ACC112 (cell line): ENCODE results near the gene CRIM1.
A peak's percentile ranks its signal among the peaks of the same experiment; 100 is the strongest.

Experiments used
- H2AFZ ChIP-seq: fragments of 200-600 bp; sonication (generic); one replicate; pipeline ENCODE4 v1.6.0; 2017; ENCODE audit warnings: antibody characterized with exemption, low read length; ENCODE audit not compliant: unreplicated experiment
- H3K27ac ChIP-seq: fragments of 200-600 bp; sonication (generic); 2 replicates; pipeline ENCODE4 v1.5.1; 2014; ENCODE audit warnings: low read depth, mild to moderate bottlenecking, antibody characterized with exemption, low read length, moderate library complexity
- H3K27me3 ChIP-seq: fragments of 200-600 bp; sonication (generic); 2 replicates; pipeline ENCODE4 v1.6.1; 2014; ENCODE audit warnings: mild to moderate bottlenecking, antibody characterized with exemption, low read length, moderate library complexity, mixed read lengths; ENCODE audit not compliant: insufficient read depth
- H3K36me3 ChIP-seq: fragments of 200-600 bp; sonication (generic); 2 replicates; pipeline ENCODE4 v1.6.1; 2016; ENCODE audit warnings: mild to moderate bottlenecking, antibody characterized with exemption, low read length, moderate library complexity, mixed read lengths; ENCODE audit not compliant: insufficient read depth
- H3K4me1 ChIP-seq: fragments of 200-600 bp; sonication (generic); one replicate; pipeline ENCODE4 v1.6.1; 2016; ENCODE audit warnings: low read length, mixed read lengths; ENCODE audit not compliant: insufficient read depth, unreplicated experiment, control insufficient read depth
- H3K4me3 ChIP-seq: fragments of 200-600 bp; sonication (generic); 2 replicates; pipeline ENCODE4 v1.5.1; 2014; ENCODE audit warnings: mild to moderate bottlenecking, low read depth, low read length
- H3K79me2 ChIP-seq: fragments of 200-600 bp; sonication (generic); one replicate; pipeline ENCODE4 v1.6.0; 2016; ENCODE audit warnings: low read length; ENCODE audit not compliant: control insufficient read depth, unreplicated experiment, insufficient read depth

Gene CRIM1

DNA sequence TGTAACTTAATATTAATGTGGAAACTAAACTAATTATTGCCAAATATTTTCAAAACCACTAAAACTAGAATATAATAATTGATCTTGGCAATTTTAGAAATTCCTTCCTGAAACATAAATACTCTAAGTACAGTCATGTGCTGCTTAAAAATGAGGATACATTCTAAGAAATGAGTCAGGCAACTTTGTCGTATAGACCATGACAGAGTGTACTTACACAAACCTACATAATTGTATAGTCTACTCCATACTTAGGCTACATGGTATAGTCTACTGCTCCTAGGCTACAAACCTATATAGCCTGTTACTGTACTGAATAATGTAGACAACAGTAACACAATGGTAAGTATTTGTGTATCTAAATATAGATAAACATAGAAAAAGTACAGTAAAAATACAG lies 214.8 kb downstream of the CRIM1 start:
- H3K36me3 ChIP-seq, result peaks cover 39% of the 10 kb centered on the region
- H3K79me2 ChIP-seq, result peaks cover 47% of the 10 kb centered on the region
- peaks cover 58% of the 10 kb centered on the region for H3K4me1 ChIP-seq
- peak overlapping the region; percentile 94 for H3K27ac ChIP-seq
- no peak overlapping the region for H2AFZ ChIP-seq
- no peak overlapping the region for H3K4me3 ChIP-seq
- no peaks in the 10 kb centered on the region for H3K27me3 ChIP-seq

DNA sequence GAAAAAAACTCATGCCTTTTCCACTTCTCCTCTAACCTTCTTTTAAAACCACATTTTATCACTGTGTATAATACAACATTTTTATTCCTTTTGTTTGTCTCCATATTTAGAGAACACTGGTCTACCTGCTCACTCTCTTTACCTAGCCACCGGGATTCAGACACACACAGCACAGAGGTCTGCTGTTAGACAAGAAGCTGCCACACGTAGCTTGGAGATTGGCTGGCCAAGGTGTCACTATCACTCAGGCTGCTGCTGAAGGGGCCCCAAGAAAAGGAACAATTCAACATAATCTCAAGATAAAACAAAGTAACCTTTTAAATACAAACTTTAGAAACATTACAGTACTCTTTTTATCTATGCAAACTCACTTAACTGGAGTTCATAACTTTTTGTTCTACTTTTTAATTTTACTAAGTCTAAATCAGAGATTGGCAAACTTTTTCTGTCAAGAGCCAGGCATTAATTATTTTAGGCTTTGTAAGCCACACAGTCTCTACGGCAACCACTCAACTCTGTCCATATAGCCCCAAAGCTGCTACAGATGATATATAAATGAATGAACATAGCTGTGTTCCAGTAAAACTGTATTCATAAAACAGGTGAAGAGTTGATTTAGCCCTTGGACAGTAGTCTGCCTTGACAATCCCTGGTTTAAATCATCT lies 216.6 kb downstream of the CRIM1 start:
- Histone ChIP-seq H3K27ac (peak overlapping the region; percentile 44), H2AFZ (no peak overlapping the region)

DNA sequence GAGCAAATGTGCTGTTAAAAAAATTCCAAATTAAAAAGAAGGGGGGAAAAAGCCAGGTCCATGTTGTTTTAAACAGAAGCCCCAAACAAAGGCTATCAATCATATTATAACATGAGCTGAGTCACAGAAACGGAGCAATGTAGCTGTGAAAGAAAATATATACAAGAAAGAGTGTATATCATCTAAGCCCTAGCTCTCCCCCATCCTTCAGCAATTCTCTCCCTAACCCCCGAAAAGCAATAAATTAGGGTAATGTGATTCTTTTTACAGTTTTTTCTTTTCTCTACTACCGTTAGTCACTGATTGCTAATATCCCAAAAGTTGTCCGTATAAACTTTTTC lies 217.1 kb downstream of the CRIM1 start:
- Histone ChIP-seq H3K36me3 (peaks cover 49% of the 10 kb centered on the region), H3K27ac (peak overlapping the region; percentile 44), H2AFZ (no peak overlapping the region), H3K79me2 (peaks cover 33% of the 10 kb centered on the region), H3K4me1 (peaks cover 37% of the 10 kb centered on the region), H3K27me3 (no peaks in the 10 kb centered on the region), H3K4me3 (no peak overlapping the region)

More for the DNA sequence above, 216.6 kb downstream of the CRIM1 start:
- Histone ChIP-seq H3K4me3 (no peak overlapping the region), H3K27me3 (no peaks in the 10 kb centered on the region), H3K36me3 (peaks cover 46% of the 10 kb centered on the region), H3K79me2 (peaks cover 34% of the 10 kb centered on the region), H3K4me1 (peaks cover 41% of the 10 kb centered on the region)

DNA sequence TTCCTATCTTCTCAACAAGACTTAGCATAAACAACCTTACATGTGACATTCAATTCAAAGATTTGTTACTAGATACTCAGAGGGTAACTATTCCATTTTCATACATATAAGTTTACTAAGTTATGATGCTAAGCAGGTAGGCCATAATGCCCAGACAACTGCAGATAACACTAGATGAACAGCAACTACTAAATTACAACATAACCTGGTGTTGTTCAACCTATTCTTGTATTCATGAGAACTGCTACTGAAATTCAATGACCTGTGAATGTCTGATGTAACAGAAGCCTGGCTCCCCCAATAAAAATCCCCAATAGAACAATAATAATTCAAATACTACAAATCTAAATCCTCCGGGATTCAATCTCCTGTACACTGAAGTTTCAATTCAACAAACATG lies 217.6 kb downstream of the CRIM1 start:
- no peak overlapping the region for H3K4me3 ChIP-seq
- H3K27me3 ChIP-seq, result no peaks in the 10 kb centered on the region
- H3K79me2 ChIP-seq, result peaks cover 33% of the 10 kb centered on the region
- peaks cover 33% of the 10 kb centered on the region for H3K4me1 ChIP-seq
- H3K36me3 ChIP-seq, result peaks cover 53% of the 10 kb centered on the region
- H2AFZ ChIP-seq, result no peak overlapping the region
- peak overlapping the region; percentile 44 for H3K27ac ChIP-seq

DNA sequence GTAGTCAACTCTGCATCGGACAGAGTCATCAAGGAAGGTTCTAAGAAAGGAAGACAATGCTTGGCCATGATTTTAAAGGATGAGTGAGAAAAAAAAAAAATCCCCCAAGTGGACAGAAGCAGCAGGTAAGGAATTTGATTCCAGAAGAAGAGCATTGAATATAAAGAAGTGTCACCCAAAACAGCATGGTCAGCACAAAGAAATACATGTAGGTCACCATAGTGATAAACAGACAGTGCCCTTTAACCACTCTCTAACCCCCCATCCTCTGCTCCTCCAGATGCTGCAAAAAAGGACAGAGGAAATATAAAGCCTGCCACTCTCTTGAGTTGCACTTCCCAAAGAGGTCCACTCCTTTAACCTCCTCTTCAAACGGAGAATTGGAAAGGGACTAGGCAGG lies 219.0 kb downstream of the CRIM1 start:
- no peak overlapping the region for H2AFZ ChIP-seq
- H3K79me2 ChIP-seq, result peaks cover 31% of the 10 kb centered on the region
- peaks cover 64% of the 10 kb centered on the region for H3K36me3 ChIP-seq
- H3K27me3 ChIP-seq, result no peaks in the 10 kb centered on the region
- H3K27ac ChIP-seq, result no peak overlapping the region
- peaks cover 31% of the 10 kb centered on the region for H3K4me1 ChIP-seq
- H3K4me3 ChIP-seq, result no peak overlapping the region

DNA sequence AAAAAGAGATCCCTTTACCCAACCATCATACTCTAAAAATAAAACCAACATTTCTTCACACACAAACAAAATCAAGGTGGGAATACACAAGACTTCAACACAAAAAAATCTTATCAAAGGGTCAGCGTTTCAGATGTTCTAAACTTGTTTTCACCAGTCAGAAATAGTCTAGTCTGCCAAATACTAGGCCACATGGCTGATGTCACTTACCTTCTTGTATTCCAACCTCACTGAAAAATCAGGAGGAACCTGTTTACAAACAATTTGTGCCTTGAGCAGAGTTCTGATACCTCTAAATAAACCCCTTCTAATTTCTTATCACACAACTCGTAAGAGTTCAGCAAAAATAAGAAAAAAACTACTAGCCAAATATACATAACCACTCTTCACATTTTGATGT lies 222.3 kb downstream of the CRIM1 start:
- Histone ChIP-seq H3K79me2 (peaks cover 19% of the 10 kb centered on the region), H3K27ac (no peak overlapping the region), H3K27me3 (no peaks in the 10 kb centered on the region), H3K4me1 (peaks cover 13% of the 10 kb centered on the region), H2AFZ (no peak overlapping the region), H3K4me3 (no peak overlapping the region), H3K36me3 (peaks cover 89% of the 10 kb centered on the region)

DNA sequence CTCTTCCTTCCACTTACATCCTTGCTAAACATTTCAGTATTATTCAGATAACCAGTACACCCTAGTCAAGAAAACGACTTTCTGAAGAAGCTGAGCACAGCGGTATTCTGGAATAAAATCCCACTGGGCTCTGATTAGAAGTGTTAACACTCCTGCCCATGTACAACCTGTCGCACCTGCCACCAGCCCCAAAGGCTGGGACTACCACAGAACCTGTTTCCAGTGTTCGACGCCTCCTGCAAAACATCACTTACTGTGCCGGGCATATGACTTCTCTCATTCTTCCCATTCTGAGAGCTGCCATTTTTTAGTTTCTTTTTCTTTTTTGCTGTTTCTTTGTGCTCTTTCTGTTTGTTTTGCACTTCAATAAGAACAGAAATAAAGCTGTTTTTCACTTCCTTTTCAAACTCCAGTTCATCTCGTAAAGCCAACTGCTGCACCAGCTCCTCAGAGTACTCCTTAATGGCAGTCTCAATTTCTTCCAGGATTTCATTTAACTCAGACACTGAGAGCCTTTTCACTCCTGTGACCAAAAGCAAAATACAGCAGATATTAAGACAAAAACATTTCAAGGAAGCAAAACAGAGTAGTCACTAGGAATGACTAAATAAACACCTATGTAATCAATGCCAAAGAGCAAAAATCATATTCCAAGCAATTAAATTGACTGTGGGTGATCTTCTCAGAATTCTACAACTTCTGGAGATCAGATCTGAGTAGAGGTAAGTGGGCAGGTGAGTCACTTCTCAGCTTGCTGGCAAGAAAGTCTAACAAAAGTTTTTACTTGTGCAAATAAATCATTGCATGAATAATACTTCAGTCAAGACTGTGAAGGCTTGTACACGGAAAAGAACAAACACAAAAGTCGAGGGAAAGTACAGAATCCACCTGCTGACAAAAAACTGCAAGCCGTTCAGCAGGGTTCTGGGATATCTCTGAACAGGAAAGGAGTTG lies 223.0 kb downstream of the CRIM1 start:
- H3K4me3 ChIP-seq, result no peak overlapping the region
- H3K79me2 ChIP-seq, result peaks cover 18% of the 10 kb centered on the region
- no peak overlapping the region for H2AFZ ChIP-seq
- H3K27ac ChIP-seq, result peak overlapping the region; percentile 40
- peaks cover 9% of the 10 kb centered on the region for H3K4me1 ChIP-seq
- H3K36me3 ChIP-seq, result peaks cover 87% of the 10 kb centered on the region
- H3K27me3 ChIP-seq, result no peaks in the 10 kb centered on the region

DNA sequence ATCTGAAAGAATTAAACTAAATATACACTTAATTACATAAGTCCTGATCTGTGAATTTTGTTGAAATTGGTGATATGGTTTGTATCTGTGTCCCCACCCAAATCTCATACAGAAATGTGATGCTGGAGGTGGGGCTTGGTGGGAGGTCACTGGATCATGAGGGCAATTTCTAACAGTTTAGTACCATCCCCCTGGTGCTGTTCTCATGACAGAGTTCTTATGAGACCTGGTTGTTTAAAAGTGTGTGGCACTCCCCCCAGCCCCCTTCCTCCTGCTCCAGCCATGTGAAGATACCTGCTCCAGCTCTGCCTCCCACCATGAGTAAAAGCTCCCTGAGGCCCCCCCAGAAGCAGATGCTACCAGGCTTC lies 223.7 kb downstream of the CRIM1 start:
- Histone ChIP-seq H3K36me3 (peaks cover 87% of the 10 kb centered on the region), H3K79me2 (peaks cover 20% of the 10 kb centered on the region)

DNA sequence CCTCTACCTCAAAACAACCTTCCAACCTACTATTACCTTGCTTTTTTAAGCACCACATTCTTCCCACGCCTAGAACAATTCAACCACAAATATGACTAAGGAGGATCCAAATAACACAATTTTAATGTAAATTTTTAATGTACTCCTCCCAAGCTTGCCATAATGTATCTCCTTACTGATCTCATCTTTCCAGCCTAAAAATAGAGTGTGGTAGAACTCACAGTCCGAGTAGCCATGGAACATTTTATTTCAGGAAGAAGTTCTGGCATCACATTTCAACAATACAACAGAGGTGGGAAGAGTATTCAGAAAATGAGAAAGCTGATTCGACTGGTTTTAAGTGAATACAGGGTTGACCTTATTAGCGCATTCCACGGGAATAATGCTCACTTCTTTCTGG lies 227.0 kb downstream of the CRIM1 start:
- no peak overlapping the region for H3K27ac ChIP-seq
- peaks cover 79% of the 10 kb centered on the region for H3K36me3 ChIP-seq
- peaks cover 19% of the 10 kb centered on the region for H3K4me1 ChIP-seq
- no peak overlapping the region for H3K4me3 ChIP-seq
- no peaks in the 10 kb centered on the region for H3K27me3 ChIP-seq
- no peak overlapping the region for H2AFZ ChIP-seq
- H3K79me2 ChIP-seq, result peaks cover 23% of the 10 kb centered on the region

More for the DNA sequence above, 223.7 kb downstream of the CRIM1 start:
- H3K27ac ChIP-seq, result peak overlapping the region; percentile 40
- H3K4me1 ChIP-seq, result peaks cover 14% of the 10 kb centered on the region
- no peak overlapping the region for H2AFZ ChIP-seq
- H3K27me3 ChIP-seq, result no peaks in the 10 kb centered on the region
- H3K4me3 ChIP-seq, result no peak overlapping the region

DNA sequence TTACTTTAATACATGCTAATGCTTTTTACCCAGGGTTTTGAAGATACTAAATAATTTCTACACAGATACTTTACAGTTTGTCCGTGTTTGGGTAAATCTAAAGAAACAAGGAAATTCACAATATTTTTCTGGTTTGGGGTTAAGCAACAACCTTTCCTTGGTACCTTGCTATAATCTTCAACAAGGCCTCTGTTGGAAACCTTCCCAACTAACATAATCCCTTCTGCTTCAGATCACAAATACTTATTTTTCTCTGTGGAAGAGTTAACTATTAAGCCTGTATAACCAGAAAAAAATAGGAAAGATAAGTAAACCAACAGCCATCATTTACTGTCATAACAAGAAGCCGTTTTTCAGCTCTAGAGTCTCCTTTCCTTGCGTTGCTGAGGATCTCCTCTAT lies 227.4 kb downstream of the CRIM1 start:
- Histone ChIP-seq H3K79me2 (peaks cover 23% of the 10 kb centered on the region), H3K27me3 (no peaks in the 10 kb centered on the region), H3K27ac (no peak overlapping the region), H3K4me3 (no peak overlapping the region), H3K4me1 (peaks cover 19% of the 10 kb centered on the region), H2AFZ (no peak overlapping the region), H3K36me3 (peaks cover 78% of the 10 kb centered on the region)
